HG03378 (cell line): ENCODE data around the gene BRMS1.

Experiments
- ATAC-seq: cut with Tn5 transposase; IDR thresholded peaks from one replicate; pipeline ENCODE4 v1.9.1; 2021; ENCODE audit warnings: mild to moderate bottlenecking, moderate library complexity; ENCODE audit not compliant: unreplicated experiment

Gene BRMS1

DNA sequence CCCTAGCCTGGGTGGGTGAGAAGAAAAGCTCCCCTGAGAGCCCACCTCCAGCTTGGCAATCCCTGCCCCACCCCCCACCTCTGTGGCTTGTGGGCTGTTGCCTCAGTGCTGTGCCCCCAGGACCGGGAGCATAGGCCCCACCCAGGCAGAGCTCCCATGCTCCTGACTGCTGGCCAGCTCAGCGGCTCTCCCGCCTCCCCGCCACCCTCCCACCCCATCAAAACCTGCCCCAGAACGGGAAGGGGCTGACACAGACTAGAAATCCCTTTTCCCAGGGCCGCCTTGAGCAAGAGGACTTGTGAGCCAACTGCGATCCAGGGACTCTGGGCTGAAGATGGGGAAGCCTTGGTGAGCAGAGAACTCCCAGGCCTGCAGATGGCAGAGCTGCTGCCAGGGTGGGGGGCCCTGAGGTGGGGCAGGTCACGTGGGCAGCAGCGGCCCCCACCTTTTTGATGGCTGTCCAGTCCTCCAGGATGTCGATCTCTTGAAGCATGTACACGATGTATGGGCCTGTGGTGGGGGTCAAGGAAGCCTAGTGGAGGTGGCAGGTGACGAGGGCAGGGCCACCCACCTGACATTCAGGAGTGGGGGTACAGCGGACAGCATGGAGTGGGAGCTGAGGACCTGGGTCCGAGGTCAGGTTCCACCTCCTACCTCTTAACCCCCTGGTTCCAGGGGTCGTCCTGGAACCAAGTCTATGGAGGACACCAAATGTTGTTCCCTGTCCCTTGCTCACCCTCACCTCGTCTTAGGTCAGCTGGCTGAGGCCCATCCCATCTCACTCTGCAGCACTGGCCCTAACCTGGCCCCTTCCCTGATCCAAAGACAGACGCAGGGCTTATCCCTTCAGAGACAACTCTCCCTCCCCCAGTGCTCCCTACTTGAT lies 6.4 kb downstream of the BRMS1 start:
- ATAC-seq: no peak

DNA sequence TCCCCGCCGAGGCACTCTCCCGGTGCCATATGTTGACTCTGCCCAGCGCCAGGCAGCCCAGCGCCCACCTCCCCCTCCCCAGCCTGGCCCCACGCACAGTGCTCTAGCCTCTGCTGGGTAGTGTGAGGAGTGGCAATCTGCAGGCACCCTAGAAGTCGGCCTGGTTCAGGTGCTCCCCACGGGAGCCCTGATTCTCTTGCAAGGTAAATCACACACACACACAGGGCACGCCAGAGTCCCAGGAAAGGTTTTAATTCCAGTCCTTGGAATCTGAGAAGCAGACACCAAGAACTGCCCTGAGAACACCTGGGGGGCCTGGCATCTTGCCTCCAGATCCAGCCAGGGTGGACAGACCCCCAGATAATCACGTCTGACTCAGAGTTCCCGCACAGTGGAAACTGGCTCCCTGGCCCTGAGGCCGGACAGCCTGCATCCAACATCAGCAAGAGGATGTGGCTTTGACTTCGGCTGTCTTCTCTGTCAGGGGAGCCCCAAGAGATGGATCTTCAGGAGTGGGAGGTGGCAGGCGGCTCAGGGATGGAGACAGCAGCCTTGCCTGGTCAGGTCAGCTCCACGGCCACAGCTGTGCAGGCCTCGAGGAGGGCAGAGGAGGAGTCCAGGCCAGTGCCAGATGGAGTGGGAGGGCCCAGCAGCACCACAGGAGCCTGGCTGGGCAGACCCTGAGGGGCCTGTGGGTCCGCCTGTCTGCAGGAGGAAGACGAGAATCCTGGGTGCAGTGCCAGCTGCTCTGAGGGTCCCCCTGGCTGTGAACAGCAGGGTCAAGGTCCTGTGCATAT lies 7.6 kb downstream of the BRMS1 start:
- ATAC-seq: no peak

DNA sequence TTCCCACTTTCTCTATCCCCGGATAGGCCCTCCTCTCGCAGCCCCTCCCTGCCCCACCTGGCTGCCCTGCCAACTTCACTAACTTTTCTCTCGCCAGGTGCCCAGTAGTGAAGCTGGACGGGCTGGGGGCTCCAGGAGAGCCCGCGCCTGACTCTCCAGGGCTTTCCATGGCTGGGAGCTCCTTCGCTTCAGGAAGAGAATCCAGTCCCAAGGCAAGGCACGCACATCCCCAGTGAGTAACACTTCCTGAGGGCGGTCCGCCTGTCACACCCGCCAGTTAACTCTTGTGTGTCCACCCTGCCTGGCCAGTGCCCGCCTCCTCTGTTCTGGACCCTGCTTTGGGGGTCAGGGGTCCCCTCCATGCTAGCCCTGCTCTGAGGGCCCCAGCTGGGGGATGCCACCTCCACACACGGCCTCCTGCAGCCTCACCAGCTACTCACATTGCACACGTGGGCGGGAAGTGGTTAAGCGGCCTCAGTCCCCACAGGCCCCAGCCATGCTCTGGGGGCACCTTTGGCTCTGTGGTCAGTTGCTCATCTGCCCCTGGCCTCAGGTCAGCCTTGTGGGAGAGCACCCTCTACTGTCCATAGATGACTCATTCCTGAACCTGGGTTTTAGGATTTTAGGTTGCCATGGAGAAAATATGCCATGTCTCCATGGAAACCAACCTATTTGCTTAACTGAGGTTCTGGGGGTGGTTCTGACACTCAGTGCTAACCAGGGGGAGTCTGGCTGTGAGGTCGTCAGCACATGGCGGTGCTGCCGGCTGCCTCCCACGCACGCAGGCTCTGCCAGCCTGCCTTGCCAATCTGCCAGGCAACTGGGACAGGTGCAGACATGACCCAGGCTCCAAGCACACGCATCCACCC lies 8.4 kb downstream of the BRMS1 start, which contains the start of gene RIN1:
RIN1 (minus strand) TSS at position 201 of the 869 bp plus-strand sequence; CDS start at position 169, 32 bp downstream.
- peak; percentile 54 for ATAC-seq

DNA sequence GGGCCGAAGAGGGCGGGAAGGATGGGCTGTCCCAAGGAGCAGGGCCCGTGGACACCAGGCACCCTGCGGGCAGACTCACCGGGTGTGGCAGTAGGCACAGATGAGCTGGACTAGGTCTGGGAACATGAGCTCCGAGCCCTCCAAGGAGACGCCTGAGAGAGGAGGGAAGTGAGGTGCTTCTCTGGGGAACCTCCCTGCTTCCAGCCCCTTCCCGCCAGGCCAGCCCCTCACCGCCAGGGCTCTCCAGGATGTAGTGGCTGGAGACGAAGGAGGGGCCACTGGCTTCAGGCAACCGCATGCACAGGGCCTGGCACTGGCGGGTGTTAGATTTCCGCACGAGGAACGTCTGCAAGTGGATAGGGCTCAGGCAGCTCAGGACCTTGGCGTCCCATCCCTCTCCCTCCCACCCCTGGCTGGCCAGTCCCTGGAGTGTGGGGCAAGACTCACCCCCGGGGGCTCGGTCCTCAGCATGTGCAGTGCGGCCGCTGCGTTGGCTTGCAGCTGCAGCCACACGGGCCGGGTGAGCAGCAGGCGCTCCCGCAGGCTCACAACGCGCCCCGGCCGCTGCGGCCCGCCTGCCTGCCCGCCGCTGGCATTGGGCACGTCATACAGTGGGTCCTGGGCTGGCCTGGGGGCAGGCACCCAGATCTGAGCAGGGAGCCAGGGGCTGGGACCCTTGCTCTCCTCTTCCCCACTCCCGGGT lies 9.2 kb downstream of the BRMS1 start:
- no peak for ATAC-seq

DNA sequence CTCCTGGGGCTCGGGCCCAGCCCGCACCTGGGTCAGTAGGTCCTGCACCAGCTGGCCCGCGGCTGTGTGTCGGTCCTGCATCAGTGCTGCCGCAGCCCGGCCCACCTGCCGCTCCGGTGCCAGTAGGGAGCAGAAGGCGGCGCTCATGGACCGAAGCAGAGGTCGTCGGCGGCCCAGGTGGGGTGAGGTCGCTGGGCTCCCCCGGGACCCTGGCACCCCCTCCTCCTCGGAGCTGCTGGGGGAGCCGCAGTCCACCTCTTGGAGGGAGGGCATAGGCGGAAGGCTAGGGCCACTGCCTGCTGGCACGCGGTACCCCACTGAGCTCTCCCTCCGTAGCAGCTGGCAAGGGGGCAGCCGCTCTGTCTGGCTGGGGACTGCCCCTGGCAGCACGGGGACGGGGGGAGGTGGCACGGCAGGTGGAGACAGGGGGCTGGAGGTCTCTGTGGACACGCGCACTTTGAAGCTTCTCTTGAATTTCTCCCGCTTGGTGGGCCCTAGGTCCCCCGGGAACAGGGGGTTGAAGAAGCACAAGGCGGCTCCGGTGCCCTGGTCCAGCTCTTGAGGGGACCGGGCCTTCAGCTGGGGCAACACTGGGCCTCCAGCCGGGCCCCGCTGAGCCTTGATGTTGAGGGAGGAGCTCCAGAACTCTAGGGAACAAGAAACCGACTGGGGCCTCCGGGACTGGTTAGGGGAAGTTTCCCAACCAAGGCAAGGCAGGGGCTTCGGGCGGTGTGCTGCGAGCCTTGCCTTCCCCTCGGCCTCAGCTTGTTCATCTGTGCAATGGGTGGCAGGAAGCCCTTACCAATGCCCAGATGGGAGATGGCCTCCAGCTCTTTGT lies 10.1 kb downstream of the BRMS1 start:
- ATAC-seq: no peak

DNA sequence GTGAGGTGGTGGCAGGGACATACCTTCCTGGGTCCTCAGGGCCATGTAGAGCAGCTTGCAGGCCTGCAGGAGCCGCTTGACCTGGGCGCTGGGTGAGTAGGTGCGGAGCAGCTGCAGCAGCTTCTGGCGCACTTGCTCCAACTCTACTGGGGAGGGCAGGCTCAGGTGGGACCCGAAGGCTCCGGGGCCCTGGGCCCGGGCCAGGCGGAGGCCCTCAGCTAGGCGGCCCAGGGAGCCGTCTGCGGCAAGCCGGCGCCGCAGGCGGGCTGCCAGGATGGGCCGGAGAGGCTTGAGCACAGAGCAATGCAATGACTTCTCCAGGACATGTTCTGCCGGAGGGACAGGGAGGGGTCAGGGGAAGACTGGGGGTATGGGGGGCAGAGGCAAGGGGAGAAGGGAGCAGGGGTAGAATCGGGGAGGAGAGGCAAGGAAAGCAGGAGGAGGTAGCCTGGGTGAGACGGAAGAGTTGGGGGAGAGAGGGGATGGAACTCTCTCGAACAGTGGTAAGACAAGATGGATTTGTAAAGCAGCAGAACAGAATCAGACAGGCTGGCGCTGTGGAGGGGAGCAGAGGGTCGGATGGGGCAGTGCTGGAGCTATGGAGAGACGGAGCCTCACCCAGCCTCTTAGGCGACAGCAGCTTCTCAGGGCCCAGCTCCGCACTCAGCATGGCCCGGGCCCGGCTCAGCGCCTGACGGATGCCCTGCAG lies 10.9 kb downstream of the BRMS1 start:
- ATAC-seq: no peak

DNA sequence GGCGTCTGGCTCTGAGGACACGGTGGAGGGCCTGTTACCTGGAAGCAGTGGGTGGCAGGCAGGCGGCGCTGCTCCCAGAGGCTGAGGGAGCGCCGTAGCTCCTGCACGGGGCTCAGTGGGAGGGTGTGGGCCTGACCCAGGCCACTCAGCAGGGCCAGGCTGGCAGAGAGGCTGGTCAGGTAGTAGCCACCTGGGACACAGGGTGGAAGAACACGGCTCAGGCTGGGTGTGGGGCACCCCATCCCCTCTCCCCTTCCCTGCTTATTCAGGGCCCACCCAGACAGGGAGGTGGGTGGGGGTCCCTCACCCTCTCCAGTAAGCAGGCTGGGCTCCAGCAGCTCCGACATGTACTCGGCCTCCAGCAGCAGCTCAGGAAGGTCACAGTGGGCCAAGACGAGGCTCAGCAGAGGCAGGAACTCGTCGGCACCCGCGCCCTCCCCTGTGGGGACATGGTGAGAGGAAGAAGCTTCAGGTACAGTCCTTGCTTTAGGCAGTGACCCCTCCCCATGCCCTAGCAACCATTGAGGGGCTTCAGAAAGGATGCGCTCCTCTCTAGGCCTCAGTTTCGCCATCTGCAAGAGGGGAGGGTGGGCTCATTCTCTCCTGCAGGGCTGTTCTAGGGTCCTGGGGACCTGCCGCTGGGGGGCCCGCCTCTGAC lies 11.6 kb downstream of the BRMS1 start:
- ATAC-seq: no peak

DNA sequence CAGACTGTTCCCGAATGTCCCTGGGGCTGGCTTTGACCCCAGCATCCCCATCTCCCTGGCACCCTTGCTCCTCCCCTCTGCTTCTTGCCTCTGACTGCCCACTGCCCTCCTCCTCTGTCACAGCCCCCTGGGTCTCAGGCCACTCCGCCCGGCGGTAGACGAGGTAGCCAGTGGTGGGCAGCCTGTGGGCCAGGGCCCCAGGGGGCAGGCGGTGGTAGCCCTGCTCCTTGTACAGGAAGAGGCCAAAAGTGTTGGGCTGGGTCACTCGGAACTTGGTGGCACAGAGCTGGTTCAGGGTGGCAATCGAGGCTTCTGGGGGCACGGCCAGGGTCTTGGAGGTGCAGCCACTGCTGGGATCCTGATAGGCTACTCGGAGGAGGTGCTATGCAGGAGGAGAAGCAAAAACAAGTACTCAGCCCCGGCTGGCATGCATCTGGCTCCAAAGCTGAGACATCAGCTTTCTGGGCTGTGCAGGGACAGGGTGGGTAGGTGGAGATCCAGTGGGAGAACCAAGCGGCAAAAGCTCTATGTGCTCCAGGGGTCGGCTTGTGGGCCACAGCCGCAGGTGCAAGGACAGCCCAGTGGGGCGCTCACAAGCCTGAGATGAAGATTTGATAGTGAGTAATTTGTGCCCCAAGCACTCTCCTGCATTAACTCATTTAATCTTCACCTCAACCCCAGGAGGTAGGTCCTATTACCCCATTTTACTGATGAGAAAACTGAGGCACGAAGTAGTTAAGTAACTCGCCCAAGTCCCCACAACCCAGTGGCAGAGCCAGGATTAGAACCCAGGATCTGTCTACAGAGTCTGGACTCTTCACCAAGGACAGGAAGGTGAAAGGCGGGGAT lies 12.3 kb downstream of the BRMS1 start:
- no peak for ATAC-seq

DNA sequence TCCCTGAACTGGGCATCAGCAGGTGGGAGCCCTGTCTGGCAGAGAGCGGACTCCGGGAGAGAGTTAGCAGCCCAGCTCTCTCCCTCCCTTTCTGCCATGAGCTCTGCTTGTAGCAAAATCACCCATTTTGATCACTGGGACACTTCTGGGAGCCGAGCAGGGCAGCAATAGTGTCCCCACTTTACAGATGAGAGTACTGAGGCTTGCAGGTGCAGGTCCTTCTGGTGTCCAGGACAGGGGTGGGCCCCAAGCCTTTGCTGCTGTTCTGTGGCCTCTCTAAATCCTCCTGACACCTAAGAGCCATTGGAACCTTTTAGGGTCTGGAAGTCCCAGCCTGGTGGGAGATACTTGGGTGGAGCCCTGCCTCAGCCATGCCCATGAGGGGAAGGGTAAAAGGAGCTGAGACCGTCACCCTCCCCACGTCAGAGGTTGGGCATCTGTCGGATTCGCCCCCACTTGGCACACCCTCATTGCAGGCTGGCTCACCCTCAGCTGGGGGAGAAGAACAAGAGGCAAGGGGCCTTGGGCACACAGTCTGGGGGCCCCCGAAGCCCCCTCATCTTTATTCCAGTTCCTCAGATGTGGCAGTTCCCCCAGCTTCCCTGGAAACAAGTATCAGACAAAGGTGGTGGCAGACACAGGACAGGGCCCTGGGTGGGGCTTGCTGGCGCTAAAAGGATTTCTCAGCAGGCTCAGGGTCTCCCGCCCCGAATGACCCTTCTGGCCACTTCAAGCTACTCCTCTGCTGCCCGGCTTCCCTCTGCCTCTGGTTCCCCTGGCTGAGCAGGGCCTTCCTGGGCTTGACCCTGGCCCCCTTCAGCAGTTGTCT lies 13.1 kb downstream of the BRMS1 start:
- ATAC-seq: no peak

DNA sequence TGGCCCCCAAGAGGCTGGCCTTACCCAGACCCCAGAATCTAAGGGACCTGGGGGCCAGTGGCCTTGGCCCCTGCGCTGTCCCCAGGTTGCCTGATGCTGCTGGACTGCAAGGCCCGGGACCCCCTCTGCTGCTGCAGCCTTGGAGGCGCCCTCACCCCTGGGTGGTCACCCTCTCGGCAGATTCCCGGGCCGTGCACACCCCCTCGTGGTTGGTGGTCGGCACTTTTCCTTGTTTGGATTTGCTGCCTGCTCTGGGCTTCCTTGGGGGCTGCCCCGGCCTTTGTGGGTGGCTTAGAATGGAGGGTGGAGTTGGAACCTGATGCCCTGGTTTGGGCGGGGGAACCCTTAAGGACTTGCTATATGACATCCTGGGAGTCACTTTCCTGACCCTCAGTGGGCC lies 14.0 kb downstream of the BRMS1 start:
- ATAC-seq: no peak

DNA sequence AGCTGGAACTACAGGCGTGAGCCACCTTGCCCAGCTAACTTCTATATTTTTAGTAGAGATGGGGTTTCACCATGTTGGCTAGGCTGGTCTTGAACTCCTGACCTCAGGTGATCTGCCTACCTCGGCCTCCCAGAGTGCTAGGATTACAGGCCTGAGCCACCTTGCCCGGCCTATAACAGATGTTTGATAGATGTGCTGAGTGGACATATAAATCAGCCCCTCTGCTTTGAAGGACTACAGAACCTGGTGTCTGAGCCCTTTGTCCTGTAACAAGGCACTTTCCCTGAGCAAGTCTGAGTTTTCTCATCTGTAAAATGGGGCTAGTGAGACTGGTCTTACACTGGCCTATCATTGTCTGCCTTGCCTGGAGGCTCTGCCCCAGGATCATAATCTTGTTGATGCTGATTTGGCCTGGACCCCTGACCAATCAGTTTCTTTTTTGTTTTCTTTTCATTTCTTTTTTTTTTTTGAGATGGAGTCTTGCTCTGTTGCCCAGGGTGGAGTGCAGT lies 15.7 kb downstream of the BRMS1 start:
- ATAC-seq: no peak

DNA sequence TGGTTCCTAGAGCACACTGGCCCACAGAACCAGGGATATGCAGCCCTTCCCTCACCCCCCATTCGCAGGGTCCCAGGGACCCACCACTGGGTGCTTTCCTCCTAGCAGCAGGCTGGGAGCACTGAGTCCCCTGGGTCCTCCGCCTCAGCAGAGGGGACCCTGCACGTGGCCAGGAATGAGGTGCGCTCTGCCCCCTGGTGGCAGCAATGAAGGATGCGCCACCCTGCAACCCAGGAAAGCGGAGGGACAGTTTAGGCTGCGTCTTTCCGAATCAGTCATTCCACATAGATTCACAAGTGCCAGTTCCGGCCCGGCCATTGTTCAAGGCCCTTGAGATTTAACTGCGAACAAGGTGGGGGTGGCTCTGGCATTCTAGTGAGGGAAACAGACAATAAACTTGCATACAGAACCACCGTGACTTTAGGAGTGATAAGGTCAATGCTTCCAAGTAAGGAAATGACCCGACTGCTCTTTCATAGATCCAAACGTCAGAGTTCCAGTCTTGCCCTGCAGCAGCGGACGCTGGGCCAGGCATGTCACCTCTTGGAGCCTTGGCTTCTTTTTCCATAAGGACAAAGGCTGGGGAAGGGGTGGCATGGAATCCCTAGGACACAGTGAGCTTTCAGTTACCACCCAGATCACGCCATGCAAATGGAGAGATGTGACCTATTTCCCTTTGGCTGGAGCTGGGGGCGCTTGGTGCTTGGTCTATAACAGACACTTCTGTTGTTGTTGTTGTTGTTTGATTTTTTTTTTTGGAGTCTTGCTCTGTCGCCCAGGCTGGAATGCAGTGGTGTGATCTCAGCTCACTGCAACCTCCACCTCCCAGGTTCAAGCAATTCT lies 16.4 kb downstream of the BRMS1 start:
- no peak for ATAC-seq

DNA sequence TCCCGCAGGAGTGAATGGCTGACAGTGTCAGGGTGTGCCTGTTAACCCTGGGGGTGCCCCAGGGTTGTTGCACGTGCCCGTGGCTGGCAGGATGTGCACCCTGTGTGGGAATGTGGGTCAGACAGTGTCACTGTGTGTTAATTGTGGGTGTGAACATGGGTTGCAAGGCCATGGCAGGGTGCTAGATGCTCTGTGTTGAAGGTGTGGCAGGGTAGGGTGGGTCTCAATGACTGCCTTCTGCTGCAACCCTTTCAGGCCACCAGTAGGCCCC lies 16.9 kb downstream of the BRMS1 start:
- no peak for ATAC-seq

DNA sequence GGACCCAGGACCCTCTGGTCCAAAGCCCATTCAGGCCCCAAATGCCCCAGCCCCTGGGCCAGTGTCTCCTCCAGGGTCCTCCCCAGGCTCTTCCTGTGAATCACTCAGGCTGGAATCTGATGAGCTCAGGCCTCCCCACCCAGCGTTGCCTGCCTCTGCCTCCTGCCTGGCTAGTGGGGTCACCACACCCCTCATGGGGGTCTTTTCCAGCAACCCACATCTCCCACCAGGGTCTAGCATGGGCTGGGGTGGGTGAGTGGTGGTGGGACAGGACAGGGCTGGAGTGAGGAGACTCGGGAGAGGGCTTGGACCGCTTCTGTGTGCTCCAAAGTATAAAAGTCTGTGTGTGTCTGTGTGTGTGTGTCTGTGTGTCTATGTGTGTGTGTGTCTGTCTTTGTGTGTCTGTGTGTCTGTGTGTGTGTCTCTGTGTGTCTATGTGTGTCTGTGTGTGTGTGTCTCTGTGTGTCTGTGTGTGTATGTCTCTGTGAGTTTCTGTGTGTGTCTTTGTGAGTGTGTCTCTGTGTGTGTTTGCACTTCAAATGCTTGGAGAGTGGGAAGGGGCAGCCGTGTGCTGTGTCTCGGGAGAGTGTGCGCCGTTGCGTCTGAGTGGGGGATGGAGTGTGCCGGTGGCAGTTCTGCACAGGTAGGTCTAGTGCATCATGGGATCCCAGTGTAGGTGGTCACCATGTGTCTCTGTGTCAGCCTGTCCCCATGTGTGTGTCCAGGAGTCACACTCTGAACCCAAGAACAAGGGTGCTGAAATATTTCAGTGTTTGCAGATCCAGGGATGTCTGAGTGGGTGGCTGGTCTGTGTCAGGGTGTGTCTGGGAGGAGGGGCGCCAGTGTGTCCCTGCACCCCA lies 17.5 kb downstream of the BRMS1 start:
- ATAC-seq: no peak
